Heart left ventricle (tissue), 16 donors: ENCODE results near the gene COBL. TPM values are rescaled to one million over a fixed set of nuclear protein-coding genes. Genes with fewer than 3 reads are reported as not detected.
A peak's percentile ranks its signal among the peaks of the same experiment; 100 is the strongest.

Source experiments
- ATAC-seq, 4 donors: fragments of 200-7000 bp; cut with Tn5 transposase; one replicate each; pipeline ENCODE4 v1.9.1; 2020 to 2022; ENCODE audit warnings: moderate library complexity in 4 of 4, mild to moderate bottlenecking in 3 of 4, moderate number of reproducible peaks in 1 of 4
- DNase-seq, 5 donors: peaks; one replicate each; pipeline ENCODE4 v3.0.0-alpha.2; 2020
- H3K27ac ChIP-seq, 12 donors: fragments of 200-600 bp; sonication (generic) in 4 of 12; one replicate each; pipeline versions ENCODE4 v1.5.0 to v1.8.0; 2016 to 2022; ENCODE audit warnings: mild to moderate bottlenecking in 2 of 12
- H3K27me3 ChIP-seq, 9 donors: fragments of 200-600 bp; sonication (generic) in 2 of 9; one replicate each; pipeline versions ENCODE4 v1.5.1 to v1.8.0; 2016 to 2022; ENCODE audit warnings: mild to moderate bottlenecking in 3 of 9
- H3K36me3 ChIP-seq, 9 donors: fragments of 200-600 bp; sonication (generic) in 2 of 9; one replicate each; pipeline versions ENCODE4 v1.5.0 to v1.8.0; 2018 to 2022; ENCODE audit warnings: mild to moderate bottlenecking in 2 of 9
- H3K4me1 ChIP-seq, 12 donors: fragments of 200-600 bp; sonication (generic) in 4 of 12; one replicate each; pipeline versions ENCODE4 v1.5.0 to v1.8.0; 2016 to 2022; ENCODE audit warnings: mild to moderate bottlenecking in 3 of 12
- H3K4me3 ChIP-seq, 12 donors: fragments of 200-600 bp; sonication (generic) in 4 of 12; one replicate each; pipeline versions ENCODE4 v1.5.0 to v1.8.0; 2017 to 2022; ENCODE audit warnings: mild to moderate bottlenecking in 9 of 12, moderate library complexity in 4 of 12
- H3K9me3 ChIP-seq, 12 donors: fragments of 200-600 bp; sonication (generic) in 4 of 12; one replicate each; pipeline versions ENCODE4 v1.5.0 to v1.8.0; 2016 to 2022; ENCODE audit warnings: mild to moderate bottlenecking in 1 of 12
- CTCF ChIP-seq, 12 donors: fragments of 200-600 bp; sonication (generic) in 4 of 12; IDR thresholded peaks; one replicate each; pipeline versions ENCODE4 v1.5.0 to v1.8.0; 2018 to 2022; ENCODE audit warnings: antibody characterized with exemption in 12 of 12, mild to moderate bottlenecking in 5 of 12
- POLR2A ChIP-seq, 2 donors: fragments of 450-650 bp; IDR thresholded peaks; one replicate each; pipeline ENCODE4 v1.6.1; 2017; ENCODE audit warnings: antibody characterized with exemption in 2 of 2, mild to moderate bottlenecking in 2 of 2, moderate library complexity in 2 of 2
- WGBS, 4 donors: extraction: QIAGEN DNeasy Blood & Tissue Kit in 2 of 4; methylation state at CpG; one replicate each; pipeline versions ENCODE4 v1.1.5 to v1.1.7; 2013 to 2018; 5-methylcytosine and 5-hydroxymethylcytosine counted together
- intact Hi-C, 10 donors: fragments of 100-400 bp; cut with DNase I; formaldehyde crosslinking; loops; one replicate each; pipeline versions ENCODE4 v1.11.1 to v1.14.2; 2022
- polyA plus RNA-seq, 2 donors: library from polyadenylated mRNA; stranded (reverse); fragments of 200-250 nt; gene quantifications; one replicate each; pipeline ENCODE4 v1.2.3, GENCODE V29; 2013
- total RNA-seq, 9 donors: library from RNA; depleted of rRNA in 2 of 9; stranded (reverse); fragments of >200 nt in 2 of 9; fragmentation: NEBNext Ultra II Directional in 3 of 9; extraction: Animal tissue kit (Norgen Biotek cat#: 25700) in 3 of 9; gene quantifications; one replicate each; pipeline versions ENCODE4 v1.1.0 to v1.2.4, GENCODE V29; 2016 to 2023
- donor health status: ischemic (EF 13 %, LVEDD 7.1; RV severe dilation, severe dysfunction).
- donor health status: healthy with polysubstance abuse.
- donor health status: DM: no; HTN: yes; CAD: no.
- donor health status: DM: no; HTN: no; CAD: no.
- donor health status: ischemic (EF 25% LVEDD 6.9; RV normal size, moderate dysfunction).
- donor health status: ischemic (EF 25% LVEDD 5.7; RV mildly dilated, moderate dysfunction).
- donor health status: healthy.
- donor health status: DM: yes; HTN: yes; CAD: no.
- donor health status: ischemic (EF 35%, LVEDD 5.7; RV mildly dilated, moderate dysfunction).
- donor health status: nonischemic (EF 11% LVEDD 7.7; RV severe dilation, severe dysfunction).
- donor health status: DM: yes; HTN: yes; CAD: no.
- donor health status: PGD.
- donor health status: ischemic (EF 29% LVEDD 5.4; RV normal size, mild dysfunction).
- donor health status: nonischemic (EF 23%, LVEDD 6.1; RV moderate dilation, normal function).

COBL gene
- total and polyA plus RNA-seq, 11 donors, result 25.9 to 123 (median 80.4) TPM

GRCh38 chr7:51269911-51270310 is 46.7 kb downstream of the COBL start:
- H3K36me3 ChIP-seq, result no peaks in the 10 kb centered on the region
- ATAC-seq (no peak), DNase-seq (no peak)
- TF ChIP-seq POLR2A (IDR thresholded peaks at IDR 0.05) (no peak), CTCF (IDR thresholded peaks at IDR 0.05) (no peak)
- no peak overlapping the region for H3K4me3 ChIP-seq
- H3K27ac ChIP-seq, result no peak overlapping the region
- intact Hi-C loops, result no loop called here
- 74 to 83% (median 78%) methylated on average over 5 of the region's 5 CpGs for WGBS, 4 donors
- H3K4me1 ChIP-seq, result peaks cover 0 to 17% (median 0%) of the 10 kb centered on the region in 12 donors
- no peaks in the 10 kb centered on the region for H3K9me3 ChIP-seq
- no peaks in the 10 kb centered on the region for H3K27me3 ChIP-seq

GRCh38 chr7:51269321-51269720 is 47.3 kb downstream of the COBL start:
- intact Hi-C loops, result no loop called here
- ATAC-seq (no peak), DNase-seq (no peak)
- no peaks in the 10 kb centered on the region for H3K27me3 ChIP-seq
- 77 to 88% (median 81%) methylated on average over 10 of the region's 10 CpGs for WGBS, 4 donors
- no peaks in the 10 kb centered on the region for H3K9me3 ChIP-seq
- H3K36me3 ChIP-seq, result no peaks in the 10 kb centered on the region
- no peak overlapping the region for H3K27ac ChIP-seq
- no peak overlapping the region for H3K4me3 ChIP-seq
- TF ChIP-seq POLR2A (IDR thresholded peaks at IDR 0.05), result no peak
- TF ChIP-seq CTCF (IDR thresholded peaks at IDR 0.05), result no peak
- peaks cover 0 to 16% (median 0%) of the 10 kb centered on the region in 12 donors for H3K4me1 ChIP-seq

- H3K4me3 ChIP-seq, result no peak overlapping the region
- peaks cover 0 to 17% (median 0%) of the 10 kb centered on the region in 12 donors for H3K4me1 ChIP-seq
- WGBS, 4 donors, result 77 to 89% (median 84%) methylated on average over 7 of the region's 7 CpGs
- H3K27ac ChIP-seq, result no peak overlapping the region
- no peaks in the 10 kb centered on the region for H3K36me3 ChIP-seq
- ATAC-seq, result peak in 1 of 4 donors; percentile 39
- no peaks in the 10 kb centered on the region for H3K9me3 ChIP-seq
- TF ChIP-seq POLR2A (IDR thresholded peaks at IDR 0.05) (no peak), CTCF (IDR thresholded peaks at IDR 0.05) (no peak)
- intact Hi-C loops, result no loop called here
- no peak for DNase-seq
- no peaks in the 10 kb centered on the region for H3K27me3 ChIP-seq
Observed at GRCh38 chr7:51268859-51269258, 47.8 kb downstream of the COBL start.

GRCh38 chr7:51267169-51267568 is 49.4 kb downstream of the COBL start:
- no peak for DNase-seq
- Histone ChIP-seq H3K4me1 (peaks cover 0 to 22% (median 6%) of the 10 kb centered on the region in 12 donors), H3K27ac (no peak overlapping the region), H3K36me3 (no peaks in the 10 kb centered on the region), H3K27me3 (no peaks in the 10 kb centered on the region), H3K4me3 (no peak overlapping the region), H3K9me3 (no peaks in the 10 kb centered on the region)
- TF ChIP-seq CTCF (IDR thresholded peaks at IDR 0.05) (no peak), POLR2A (IDR thresholded peaks at IDR 0.05) (no peak)
- intact Hi-C loops, result no loop called here
- 90 to 98% (median 93%) methylated on average over 2 of the region's 2 CpGs for WGBS, 4 donors
- ATAC-seq, result no peak
